GM23338 (cell line): ENCODE data around the gene TXNRD1. TPM values are rescaled to one million over a fixed set of nuclear protein-coding genes. Genes with fewer than 3 reads are reported as not detected.

ENCODE experiments used
- ATAC-seq: fragments of 200-7000 bp; cut with Tn5 transposase; 3 replicates; pipeline ENCODE4 v1.9.1; 2020
- DNase-seq: peaks from one replicate; pipeline ENCODE4 v3.0.0-alpha.2; 2015; ENCODE audit warnings: low spot score
- H2AFZ ChIP-seq: fragments of 200-600 bp; sonication (generic); 2 replicates; pipeline ENCODE4 v1.8.0; 2016; ENCODE audit warnings: antibody characterized with exemption, mild to moderate bottlenecking, moderate library complexity
- H3F3A ChIP-seq: fragments of 200-600 bp; sonication (generic); replicated peaks from 2 replicates; pipeline ENCODE4 v1.8.0; 2017; ENCODE audit warnings: antibody characterized with exemption, mixed run types, low read depth
- H3K27ac ChIP-seq: fragments of 200-600 bp; sonication (generic); 2 replicates; pipeline ENCODE4 v1.6.1; 2016; ENCODE audit warnings: low read depth
- H3K27me3 ChIP-seq: fragments of 200-600 bp; sonication (generic); 2 replicates; pipeline ENCODE4 v1.8.0; 2016; ENCODE audit warnings: mild to moderate bottlenecking, mixed run types, moderate library complexity; ENCODE audit not compliant: insufficient read depth
- H3K36me3 ChIP-seq: fragments of 200-600 bp; sonication (generic); 2 replicates; pipeline ENCODE4 v1.8.0; 2016; ENCODE audit warnings: mild to moderate bottlenecking; ENCODE audit not compliant: insufficient read depth
- H3K4me1 ChIP-seq: fragments of 200-600 bp; sonication (generic); 2 replicates; pipeline ENCODE4 v1.8.0; 2016; ENCODE audit warnings: mild to moderate bottlenecking, moderate library complexity; ENCODE audit not compliant: insufficient read depth
- H3K4me2 ChIP-seq: fragments of 200-600 bp; sonication (generic); 2 replicates; pipeline ENCODE4 v1.7.1; 2017; ENCODE audit warnings: mixed run types
- H3K4me3 ChIP-seq: fragments of 200-600 bp; sonication (generic); 2 replicates; pipeline ENCODE4 v1.6.1; 2016; ENCODE audit warnings: mixed run types
- H3K79me2 ChIP-seq: fragments of 200-600 bp; sonication (generic); replicated peaks from 2 replicates; pipeline ENCODE4 v1.8.0; 2017; ENCODE audit warnings: mild to moderate bottlenecking; ENCODE audit not compliant: insufficient read depth
- H3K9me2 ChIP-seq: fragments of 200-600 bp; sonication (generic); 2 replicates; pipeline ENCODE4 v1.8.0; 2017; ENCODE audit not compliant: insufficient read depth
- H4K20me1 ChIP-seq: fragments of 200-600 bp; sonication (generic); replicated peaks from 2 replicates; pipeline ENCODE4 v1.8.0; 2017; ENCODE audit warnings: mild to moderate bottlenecking; ENCODE audit not compliant: insufficient read depth
- H3K27ac Mint-ChIP-seq: 2 replicates; pipeline ENCODE4 v1.8.0; 2020; ENCODE audit warnings: inconsistent platforms, mild to moderate bottlenecking, moderate library complexity, mixed read lengths
- H3K27me3 Mint-ChIP-seq: 3 replicates; pipeline ENCODE4 v1.8.0; 2022; ENCODE audit warnings: low read depth, mild to moderate bottlenecking, moderate library complexity, mixed read lengths, inconsistent platforms; ENCODE audit not compliant: insufficient read depth, poor library complexity
- H3K36me3 Mint-ChIP-seq: 3 replicates; pipeline ENCODE4 v1.8.0; 2021; ENCODE audit warnings: low read depth, mild to moderate bottlenecking, inconsistent platforms, moderate library complexity, mixed read lengths
- H3K4me1 Mint-ChIP-seq: 3 replicates; pipeline ENCODE4 v1.8.0; 2020; ENCODE audit warnings: mild to moderate bottlenecking, inconsistent platforms, mixed read lengths
- H3K4me3 Mint-ChIP-seq: 3 replicates; pipeline ENCODE4 v1.8.0; 2021; ENCODE audit warnings: moderate library complexity, mild to moderate bottlenecking, inconsistent platforms, mixed read lengths
- H3K9me3 Mint-ChIP-seq: 3 replicates; pipeline ENCODE4 v1.8.0; 2020; ENCODE audit warnings: moderate library complexity, mild to moderate bottlenecking, inconsistent platforms, mixed read lengths
- CREB1 ChIP-seq: fragments of 250-450 bp; sonication (Bioruptor Pico); IDR thresholded peaks from 2 replicates; pipeline ENCODE4 v1.5.0; 2020; ENCODE audit warnings: low read depth, mild to moderate bottlenecking, moderate library complexity
- EZH2 ChIP-seq: fragments of 200-600 bp; sonication (generic); IDR thresholded peaks from one replicate; pipeline ENCODE4 v1.8.0; 2017; ENCODE audit warnings: antibody characterized with exemption, mild to moderate bottlenecking, low read depth; ENCODE audit not compliant: unreplicated experiment
- EZH2phosphoT487 ChIP-seq: fragments of 200-600 bp; sonication (generic); IDR thresholded peaks from one replicate; pipeline ENCODE4 v1.8.1; 2018; ENCODE audit warnings: antibody characterized with exemption; ENCODE audit not compliant: unreplicated experiment
- NANOG ChIP-seq: IDR thresholded peaks from 2 replicates; pipeline ENCODE4 v1.6.1; 2016; ENCODE audit warnings: antibody characterized with exemption, borderline replicate concordance
- POLR2AphosphoS5 ChIP-seq: IDR thresholded peaks from 2 replicates; pipeline ENCODE4 v1.6.1; 2016; ENCODE audit warnings: antibody characterized with exemption, low read depth
- STAT1 ChIP-seq: IDR thresholded peaks from one replicate; pipeline ENCODE4 v1.6.1; 2016; ENCODE audit warnings: antibody characterized with exemption; ENCODE audit not compliant: unreplicated experiment
- polyA plus RNA-seq: library from polyadenylated mRNA; unstranded; fragments of >200 nt; fragmentation: Nextera tagmentation; extraction: Ambion mirVana; gene quantifications from 2 replicates; pipeline ENCODE4 v1.2.1, GENCODE V29; 2016
- total RNA-seq: library from RNA; depleted of rRNA; stranded (reverse); fragments of >200 nt; shearing (Covaris generic); gene quantifications from 2 replicates; pipeline ENCODE4 v1.2.3, GENCODE V29; 2014
- TF ChIP-seq, protein P1 (sequence below): fragments of 250-450 bp; sonication (Bioruptor Pico); IDR thresholded peaks from 2 replicates; pipeline ENCODE4 v1.5.0; 2020; ENCODE audit warnings: mild to moderate bottlenecking, moderate library complexity

TXNRD1 gene
- total and polyA plus RNA-seq, 2 experiments from 2014 or later = 115 to 127 TPM

DNA sequence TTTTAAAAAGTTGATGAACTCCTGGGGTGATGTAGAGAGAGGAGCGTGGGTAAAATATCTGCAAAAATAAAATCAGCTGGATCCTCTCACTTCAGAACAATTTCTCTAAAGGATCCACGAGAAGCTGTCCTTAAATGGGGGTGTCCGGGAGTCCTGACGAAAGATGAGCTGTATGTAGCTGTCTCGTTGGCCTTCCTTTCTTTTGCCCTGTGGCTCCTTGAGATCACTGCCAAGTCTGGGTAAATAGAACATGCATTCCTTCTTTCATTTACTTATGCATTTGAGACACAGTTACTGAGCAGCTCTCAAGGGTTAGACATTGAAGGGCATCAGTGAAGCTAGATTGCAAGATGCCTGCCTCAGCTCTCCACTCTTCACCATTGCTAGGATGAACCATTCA, 35.2 kb upstream of the TXNRD1 start (continued):
- TF ChIP-seq, protein P1, sequence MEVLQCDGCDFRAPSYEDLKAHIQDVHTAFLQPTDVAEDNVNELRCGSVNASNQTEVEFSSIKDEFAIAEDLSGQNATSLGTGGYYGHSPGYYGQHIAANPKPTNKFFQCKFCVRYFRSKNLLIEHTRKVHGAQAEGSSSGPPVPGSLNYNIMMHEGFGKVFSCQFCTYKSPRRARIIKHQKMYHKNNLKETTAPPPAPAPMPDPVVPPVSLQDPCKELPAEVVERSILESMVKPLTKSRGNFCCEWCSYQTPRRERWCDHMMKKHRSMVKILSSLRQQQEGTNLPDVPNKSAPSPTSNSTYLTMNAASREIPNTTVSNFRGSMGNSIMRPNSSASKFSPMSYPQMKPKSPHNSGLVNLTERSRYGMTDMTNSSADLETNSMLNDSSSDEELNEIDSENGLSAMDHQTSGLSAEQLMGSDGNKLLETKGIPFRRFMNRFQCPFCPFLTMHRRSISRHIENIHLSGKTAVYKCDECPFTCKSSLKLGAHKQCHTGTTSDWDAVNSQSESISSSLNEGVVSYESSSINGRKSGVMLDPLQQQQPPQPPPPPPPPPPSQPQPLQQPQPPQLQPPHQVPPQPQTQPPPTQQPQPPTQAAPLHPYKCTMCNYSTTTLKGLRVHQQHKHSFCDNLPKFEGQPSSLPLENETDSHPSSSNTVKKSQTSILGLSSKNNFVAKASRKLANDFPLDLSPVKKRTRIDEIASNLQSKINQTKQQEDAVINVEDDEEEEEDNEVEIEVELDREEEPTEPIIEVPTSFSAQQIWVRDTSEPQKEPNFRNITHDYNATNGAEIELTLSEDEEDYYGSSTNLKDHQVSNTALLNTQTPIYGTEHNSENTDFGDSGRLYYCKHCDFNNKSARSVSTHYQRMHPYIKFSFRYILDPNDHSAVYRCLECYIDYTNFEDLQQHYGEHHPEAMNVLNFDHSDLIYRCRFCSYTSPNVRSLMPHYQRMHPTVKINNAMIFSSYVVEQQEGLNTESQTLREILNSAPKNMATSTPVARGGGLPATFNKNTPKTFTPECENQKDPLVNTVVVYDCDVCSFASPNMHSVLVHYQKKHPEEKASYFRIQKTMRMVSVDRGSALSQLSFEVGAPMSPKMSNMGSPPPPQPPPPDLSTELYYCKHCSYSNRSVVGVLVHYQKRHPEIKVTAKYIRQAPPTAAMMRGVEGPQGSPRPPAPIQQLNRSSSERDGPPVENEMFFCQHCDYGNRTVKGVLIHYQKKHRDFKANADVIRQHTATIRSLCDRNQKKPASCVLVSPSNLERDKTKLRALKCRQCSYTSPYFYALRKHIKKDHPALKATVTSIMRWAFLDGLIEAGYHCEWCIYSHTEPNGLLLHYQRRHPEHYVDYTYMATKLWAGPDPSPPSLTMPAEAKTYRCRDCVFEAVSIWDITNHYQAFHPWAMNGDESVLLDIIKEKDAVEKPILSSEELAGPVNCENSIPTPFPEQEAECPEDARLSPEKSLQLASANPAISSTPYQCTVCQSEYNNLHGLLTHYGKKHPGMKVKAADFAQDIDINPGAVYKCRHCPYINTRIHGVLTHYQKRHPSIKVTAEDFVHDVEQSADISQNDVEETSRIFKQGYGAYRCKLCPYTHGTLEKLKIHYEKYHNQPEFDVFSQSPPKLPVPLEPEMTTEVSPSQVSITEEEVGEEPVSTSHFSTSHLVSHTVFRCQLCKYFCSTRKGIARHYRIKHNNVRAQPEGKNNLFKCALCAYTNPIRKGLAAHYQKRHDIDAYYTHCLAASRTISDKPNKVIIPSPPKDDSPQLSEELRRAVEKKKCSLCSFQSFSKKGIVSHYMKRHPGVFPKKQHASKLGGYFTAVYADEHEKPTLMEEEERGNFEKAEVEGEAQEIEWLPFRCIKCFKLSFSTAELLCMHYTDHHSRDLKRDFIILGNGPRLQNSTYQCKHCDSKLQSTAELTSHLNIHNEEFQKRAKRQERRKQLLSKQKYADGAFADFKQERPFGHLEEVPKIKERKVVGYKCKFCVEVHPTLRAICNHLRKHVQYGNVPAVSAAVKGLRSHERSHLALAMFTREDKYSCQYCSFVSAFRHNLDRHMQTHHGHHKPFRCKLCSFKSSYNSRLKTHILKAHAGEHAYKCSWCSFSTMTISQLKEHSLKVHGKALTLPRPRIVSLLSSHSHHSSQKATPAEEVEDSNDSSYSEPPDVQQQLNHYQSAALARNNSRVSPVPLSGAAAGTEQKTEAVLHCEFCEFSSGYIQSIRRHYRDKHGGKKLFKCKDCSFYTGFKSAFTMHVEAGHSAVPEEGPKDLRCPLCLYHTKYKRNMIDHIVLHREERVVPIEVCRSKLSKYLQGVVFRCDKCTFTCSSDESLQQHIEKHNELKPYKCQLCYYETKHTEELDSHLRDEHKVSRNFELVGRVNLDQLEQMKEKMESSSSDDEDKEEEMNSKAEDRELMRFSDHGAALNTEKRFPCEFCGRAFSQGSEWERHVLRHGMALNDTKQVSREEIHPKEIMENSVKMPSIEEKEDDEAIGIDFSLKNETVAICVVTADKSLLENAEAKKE (CRISPR knock-in tag) = no peak
- TF ChIP-seq NANOG = no peak
- TF ChIP-seq EZH2 = no peak
- TF ChIP-seq EZH2phosphoT487 = no peak
- no peak for TF ChIP-seq CREB1 (CRISPR knock-in tag)

DNA sequence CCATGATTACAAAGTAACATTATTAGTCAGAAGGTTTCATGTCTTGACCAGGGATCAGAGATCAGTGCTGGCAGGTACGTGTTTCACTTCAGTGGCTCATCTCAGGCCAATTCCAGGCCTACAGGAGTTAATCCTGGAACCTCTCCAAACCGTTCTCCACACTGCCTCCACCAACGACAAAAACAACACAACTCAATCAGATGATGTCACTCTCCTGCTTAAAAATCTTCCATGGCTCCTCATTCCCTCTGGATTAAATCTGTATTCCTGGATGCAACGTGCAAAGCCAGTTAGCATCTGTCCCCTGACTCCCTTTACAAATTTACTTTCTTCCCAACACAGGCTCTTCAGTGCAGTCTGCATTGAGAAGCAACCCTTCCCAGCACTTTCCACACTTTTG, 34.3 kb upstream of the TXNRD1 start:
- peaks cover 18% of the 10 kb centered on the region; the same call in 2 of the 3 replicates for H3K36me3 Mint-ChIP-seq
- TF ChIP-seq CREB1 (CRISPR knock-in tag) (no peak), POLR2AphosphoS5 (no peak), NANOG (no peak), STAT1 (no peak), EZH2phosphoT487 (no peak)
- no peaks in the 10 kb centered on the region for H3F3A ChIP-seq
- H3K27me3 Mint-ChIP-seq = peaks cover 5% of the 10 kb centered on the region
- peaks cover 27% of the 10 kb centered on the region for H3K9me3 Mint-ChIP-seq
- no peaks in the 10 kb centered on the region for H4K20me1 ChIP-seq
- no peaks in the 10 kb centered on the region for H3K36me3 ChIP-seq
- H3K27ac Mint-ChIP-seq = no peak overlapping the region
- H3K27ac ChIP-seq = no peak overlapping the region
- H3K4me1 Mint-ChIP-seq = no peaks in the 10 kb centered on the region
- H3K4me2 ChIP-seq = no peak overlapping the region
- no peak for DNase-seq
- H3K4me1 ChIP-seq = no peaks in the 10 kb centered on the region
- H3K9me2 ChIP-seq = no peaks in the 10 kb centered on the region
- no peaks in the 10 kb centered on the region for H3K27me3 ChIP-seq
- H2AFZ ChIP-seq = no peak overlapping the region
- no peak overlapping the region for H3K4me3 Mint-ChIP-seq
- no peaks in the 10 kb centered on the region for H3K79me2 ChIP-seq
- no peak overlapping the region for H3K4me3 ChIP-seq
- ATAC-seq = no peak
